K562 (cell line): ENCODE data around the gene NIPBL. TPM values are rescaled to one million over a fixed set of nuclear protein-coding genes. Genes with fewer than 3 reads are reported as not detected.

Experiments used
- ARID2 ChIP-seq: fragments of 450-650 bp; IDR thresholded peaks from 2 replicates; pipeline ENCODE4 v1.6.1; 2017; ENCODE audit warnings: antibody characterized with exemption, mild to moderate bottlenecking
- CC2D1A ChIP-seq: fragments of 450-650 bp; IDR thresholded peaks from 2 replicates; pipeline ENCODE4 v1.6.1; 2017; ENCODE audit warnings: mild to moderate bottlenecking
- CREB1 ChIP-seq, 2 experiments: sonication (generic) in 1 of 2; formaldehyde crosslinking in 1 of 2; IDR thresholded peaks; 2 replicates each; pipeline versions ENCODE4 v1.6.1 to v1.8.0; 2012 to 2022; ENCODE audit warnings: inconsistent platforms in 1 of 2, mild to moderate bottlenecking in 1 of 2, missing genetic modification reagents in 1 of 2, moderate library complexity in 1 of 2
- CSDE1 ChIP-seq, 2 experiments: fragments of 450-650 bp; IDR thresholded peaks; 2 replicates each; pipeline ENCODE4 v1.6.1; 2016; ENCODE audit warnings: mild to moderate bottlenecking in 1 of 2
- E2F3 ChIP-seq: fragments of 250-450 bp; sonication (Bioruptor Pico); IDR thresholded peaks from 2 replicates; pipeline ENCODE4 v1.4.0; 2020; ENCODE audit warnings: mild to moderate bottlenecking
- EGR1 ChIP-seq: fragments of 450-650 bp; conservative IDR thresholded peaks from 2 replicates; pipeline ENCODE4 v1.6.1; 2017; ENCODE audit warnings: mild to moderate bottlenecking
- HDAC8 ChIP-seq: fragments of 450-650 bp; IDR thresholded peaks from 2 replicates; pipeline ENCODE4 v1.6.1; 2016; ENCODE audit warnings: mild to moderate bottlenecking, missing genetic modification characterization, moderate library complexity, missing compliant biosample characterization
- NBN ChIP-seq: fragments of 450-650 bp; IDR thresholded peaks from 2 replicates; pipeline ENCODE4 v1.6.1; 2016; ENCODE audit warnings: low read depth, mild to moderate bottlenecking
- NFIX ChIP-seq: fragments of 250-450 bp; sonication (Bioruptor Pico); IDR thresholded peaks from 2 replicates; pipeline ENCODE4 v1.4.0; 2020; ENCODE audit warnings: low read depth, mild to moderate bottlenecking, moderate library complexity
- RCOR1 ChIP-seq, 2 experiments: IDR thresholded peaks; 2 replicates each; pipeline ENCODE4 v1.6.1; 2012; ENCODE audit warnings: low read depth in 2 of 2, low read length in 2 of 2, borderline replicate concordance in 1 of 2, improper control_type of control experiment in 1 of 2
- SAP30 ChIP-seq: fragments of 200-600 bp; sonication (generic); IDR thresholded peaks from 2 replicates; pipeline ENCODE4 v1.6.1; 2012; ENCODE audit warnings: borderline replicate concordance, low read depth, mild to moderate bottlenecking, moderate library complexity, low read length, control low read depth, inconsistent platforms; ENCODE audit not compliant: insufficient read depth, poor library complexity, severe bottlenecking
- SP2 ChIP-seq: IDR thresholded peaks from 2 replicates; pipeline ENCODE4 v1.6.1; 2011; ENCODE audit warnings: mild to moderate bottlenecking, low read depth, low read length, moderate library complexity; ENCODE audit not compliant: poor library complexity, severe bottlenecking; ENCODE audit errors: extremely low read depth
- YY1 ChIP-seq, 3 experiments: IDR thresholded peaks; 2 replicates each; pipeline ENCODE4 v1.6.1; 2011; ENCODE audit warnings: low read length in 2 of 3, mild to moderate bottlenecking in 2 of 3, moderate library complexity in 2 of 3, borderline replicate concordance in 1 of 3, control low read depth in 1 of 3, low read depth in 1 of 3; ENCODE audit not compliant: insufficient read depth in 3 of 3, insufficient replicate concordance in 2 of 3, control insufficient read depth in 1 of 3, insufficient read length in 1 of 3; ENCODE audit errors: extremely low read depth in 1 of 3
- ZNF217 ChIP-seq: sonication (generic); formaldehyde crosslinking; IDR thresholded peaks from 2 replicates; pipeline ENCODE4 v1.8.0; 2022; ENCODE audit warnings: mild to moderate bottlenecking, missing genetic modification reagents
- polyA plus RNA-seq, 8 experiments: library from polyadenylated mRNA; depleted of rRNA in 4 of 8; stranded (reverse) in 5 of 8; unstranded in 3 of 8; fragments of >200 nt; fragmentation: Nextera tagmentation in 2 of 8; fragmentation: Illumina TruSeq in 1 of 8; extraction: Ambion mirVana in 2 of 8; extraction: Trizol in 1 of 8; gene quantifications; 2 replicates each; pipeline versions ENCODE4 v1.2.1 to v1.2.3, GENCODE V29; 2011 to 2014; ENCODE audit warnings: inconsistent platforms in 1 of 8, missing spikeins in 1 of 8
- total RNA-seq, 7 experiments: library from RNA; depleted of rRNA in 6 of 7; stranded (reverse); fragments of >200 nt in 6 of 7; fragmentation: Illumina TruSeq in 2 of 7; extraction: Trizol in 2 of 7; gene quantifications; 2 replicates each; pipeline versions ENCODE4 v1.2.1 to v1.2.3, GENCODE V29; 2011 to 2021; ENCODE audit warnings: low replicate concordance in 1 of 7
- TF ChIP-seq, protein P1 (sequence below), 2 experiments: fragments of 150-350 bp in 1 of 2; IDR thresholded peaks; 2 replicates each; pipeline ENCODE4 v1.6.1; 2012 to 2016; ENCODE audit warnings: low read depth in 2 of 2, low read length in 2 of 2, mild to moderate bottlenecking in 1 of 2, moderate library complexity in 1 of 2
- TF ChIP-seq, protein P2 (sequence below): fragments of 450-650 bp; IDR thresholded peaks from 2 replicates; pipeline ENCODE4 v1.6.1; 2016
- TF ChIP-seq, protein P3 (sequence below), 2 experiments: fragments of 450-650 bp; conservative IDR thresholded peaks; 2 replicates each; pipeline ENCODE4 v1.6.1; 2017; ENCODE audit warnings: mild to moderate bottlenecking in 2 of 2, moderate library complexity in 2 of 2
- TF ChIP-seq, protein P4 (sequence below): IDR thresholded peaks from 2 replicates; pipeline ENCODE4 v1.6.1; 2016; ENCODE audit warnings: missing genetic modification characterization, missing compliant biosample characterization

Gene NIPBL
- total and polyA plus RNA-seq, 9 of the 15 experiments (the other 6 are each of a cell fraction or from before 2014, with no cell fraction given): 12.9 to 56.7 (median 38.9) TPM

DNA sequence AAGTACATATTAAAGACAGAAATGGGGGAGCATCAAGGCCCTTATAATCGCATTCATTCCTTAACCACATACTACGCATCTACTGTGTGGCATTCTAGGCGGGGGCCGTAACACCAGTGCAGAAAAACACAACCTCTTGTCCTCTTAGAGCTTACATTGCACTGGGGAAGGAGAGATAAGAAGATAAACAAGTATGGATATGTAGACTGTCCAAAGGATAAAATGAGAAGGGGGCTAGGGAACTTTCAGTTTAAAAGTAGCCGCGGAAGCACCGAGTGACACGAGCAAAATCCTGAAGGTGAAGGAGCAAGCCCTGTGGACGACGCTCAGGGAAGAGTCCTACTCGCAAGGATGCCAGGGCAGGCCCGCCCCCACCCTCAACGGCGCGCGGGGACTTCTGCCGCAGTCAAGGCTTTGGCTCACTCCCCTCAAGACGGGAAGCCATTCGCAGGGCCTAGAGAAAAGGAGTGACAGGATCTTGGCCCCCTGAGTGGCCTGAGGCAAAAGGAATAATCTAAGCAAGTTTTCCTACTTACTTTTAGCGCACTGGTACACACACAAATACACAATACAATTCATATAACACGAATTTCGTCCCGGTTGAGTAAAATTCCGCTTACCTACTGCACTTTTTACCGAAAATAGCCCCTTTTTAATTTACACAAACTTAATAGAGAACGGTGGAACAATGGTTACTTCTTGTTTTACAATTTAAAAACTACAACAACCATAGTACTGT, 1.3 kb upstream of the NIPBL start (continued):
- TF ChIP-seq, protein P1, sequence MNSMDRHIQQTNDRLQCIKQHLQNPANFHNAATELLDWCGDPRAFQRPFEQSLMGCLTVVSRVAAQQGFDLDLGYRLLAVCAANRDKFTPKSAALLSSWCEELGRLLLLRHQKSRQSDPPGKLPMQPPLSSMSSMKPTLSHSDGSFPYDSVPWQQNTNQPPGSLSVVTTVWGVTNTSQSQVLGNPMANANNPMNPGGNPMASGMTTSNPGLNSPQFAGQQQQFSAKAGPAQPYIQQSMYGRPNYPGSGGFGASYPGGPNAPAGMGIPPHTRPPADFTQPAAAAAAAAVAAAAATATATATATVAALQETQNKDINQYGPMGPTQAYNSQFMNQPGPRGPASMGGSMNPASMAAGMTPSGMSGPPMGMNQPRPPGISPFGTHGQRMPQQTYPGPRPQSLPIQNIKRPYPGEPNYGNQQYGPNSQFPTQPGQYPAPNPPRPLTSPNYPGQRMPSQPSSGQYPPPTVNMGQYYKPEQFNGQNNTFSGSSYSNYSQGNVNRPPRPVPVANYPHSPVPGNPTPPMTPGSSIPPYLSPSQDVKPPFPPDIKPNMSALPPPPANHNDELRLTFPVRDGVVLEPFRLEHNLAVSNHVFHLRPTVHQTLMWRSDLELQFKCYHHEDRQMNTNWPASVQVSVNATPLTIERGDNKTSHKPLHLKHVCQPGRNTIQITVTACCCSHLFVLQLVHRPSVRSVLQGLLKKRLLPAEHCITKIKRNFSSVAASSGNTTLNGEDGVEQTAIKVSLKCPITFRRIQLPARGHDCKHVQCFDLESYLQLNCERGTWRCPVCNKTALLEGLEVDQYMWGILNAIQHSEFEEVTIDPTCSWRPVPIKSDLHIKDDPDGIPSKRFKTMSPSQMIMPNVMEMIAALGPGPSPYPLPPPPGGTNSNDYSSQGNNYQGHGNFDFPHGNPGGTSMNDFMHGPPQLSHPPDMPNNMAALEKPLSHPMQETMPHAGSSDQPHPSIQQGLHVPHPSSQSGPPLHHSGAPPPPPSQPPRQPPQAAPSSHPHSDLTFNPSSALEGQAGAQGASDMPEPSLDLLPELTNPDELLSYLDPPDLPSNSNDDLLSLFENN (IDR thresholded peaks at IDR 0.05; ENCODE audit: low read depth in 2 of 2, low read length in 2 of 2): no peak
- TF ChIP-seq CREB1 (IDR thresholded peaks at IDR 0.05): no peak
- no peak for TF ChIP-seq CREB1 (CRISPR knock-in tag; IDR thresholded peaks at IDR 0.05)
- TF ChIP-seq CSDE1 (IDR thresholded peaks at IDR 0.05): no peak
- no peak for TF ChIP-seq HDAC8
- TF ChIP-seq CC2D1A: no peak
- TF ChIP-seq SAP30: peak; percentile 62
- no peak; the same call in 1 of the 2 replicates for TF ChIP-seq E2F3 (CRISPR knock-in tag)
- TF ChIP-seq, protein P2, sequence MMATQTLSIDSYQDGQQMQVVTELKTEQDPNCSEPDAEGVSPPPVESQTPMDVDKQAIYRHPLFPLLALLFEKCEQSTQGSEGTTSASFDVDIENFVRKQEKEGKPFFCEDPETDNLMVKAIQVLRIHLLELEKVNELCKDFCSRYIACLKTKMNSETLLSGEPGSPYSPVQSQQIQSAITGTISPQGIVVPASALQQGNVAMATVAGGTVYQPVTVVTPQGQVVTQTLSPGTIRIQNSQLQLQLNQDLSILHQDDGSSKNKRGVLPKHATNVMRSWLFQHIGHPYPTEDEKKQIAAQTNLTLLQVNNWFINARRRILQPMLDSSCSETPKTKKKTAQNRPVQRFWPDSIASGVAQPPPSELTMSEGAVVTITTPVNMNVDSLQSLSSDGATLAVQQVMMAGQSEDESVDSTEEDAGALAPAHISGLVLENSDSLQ: peak; percentile 78
- no peak for TF ChIP-seq SP2
- TF ChIP-seq, protein P3, sequence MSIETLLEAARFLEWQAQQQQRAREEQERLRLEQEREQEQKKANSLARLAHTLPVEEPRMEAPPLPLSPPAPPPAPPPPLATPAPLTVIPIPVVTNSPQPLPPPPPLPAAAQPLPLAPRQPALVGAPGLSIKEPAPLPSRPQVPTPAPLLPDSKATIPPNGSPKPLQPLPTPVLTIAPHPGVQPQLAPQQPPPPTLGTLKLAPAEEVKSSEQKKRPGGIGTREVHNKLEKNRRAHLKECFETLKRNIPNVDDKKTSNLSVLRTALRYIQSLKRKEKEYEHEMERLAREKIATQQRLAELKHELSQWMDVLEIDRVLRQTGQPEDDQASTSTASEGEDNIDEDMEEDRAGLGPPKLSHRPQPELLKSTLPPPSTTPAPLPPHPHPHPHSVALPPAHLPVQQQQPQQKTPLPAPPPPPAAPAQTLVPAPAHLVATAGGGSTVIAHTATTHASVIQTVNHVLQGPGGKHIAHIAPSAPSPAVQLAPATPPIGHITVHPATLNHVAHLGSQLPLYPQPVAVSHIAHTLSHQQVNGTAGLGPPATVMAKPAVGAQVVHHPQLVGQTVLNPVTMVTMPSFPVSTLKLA (conservative IDR thresholded peaks at IDR 0.05): no peak; a peak in 1 of 4 replicates
- peak in 1 of 2 experiments; percentile 50; a peak in 1 of 4 replicates for TF ChIP-seq RCOR1 (IDR thresholded peaks at IDR 0.05; ENCODE audit: borderline replicate concordance in 1 of 2, low read depth in 2 of 2, low read length in 2 of 2)
- TF ChIP-seq YY1 (IDR thresholded peaks at IDR 0.05; ENCODE audit: borderline replicate concordance in 1 of 3, control insufficient read depth in 1 of 3, extremely low read depth in 1 of 3, insufficient read depth in 3 of 3, insufficient read length in 1 of 3, insufficient replicate concordance in 2 of 3, low read depth in 1 of 3, low read length in 2 of 3): peak in 1 of 3 experiments; percentile 61
- peak; percentile 61; the same call in 1 of the 2 replicates for TF ChIP-seq NBN
- no peak for TF ChIP-seq NFIX (CRISPR knock-in tag)
- TF ChIP-seq, protein P4, sequence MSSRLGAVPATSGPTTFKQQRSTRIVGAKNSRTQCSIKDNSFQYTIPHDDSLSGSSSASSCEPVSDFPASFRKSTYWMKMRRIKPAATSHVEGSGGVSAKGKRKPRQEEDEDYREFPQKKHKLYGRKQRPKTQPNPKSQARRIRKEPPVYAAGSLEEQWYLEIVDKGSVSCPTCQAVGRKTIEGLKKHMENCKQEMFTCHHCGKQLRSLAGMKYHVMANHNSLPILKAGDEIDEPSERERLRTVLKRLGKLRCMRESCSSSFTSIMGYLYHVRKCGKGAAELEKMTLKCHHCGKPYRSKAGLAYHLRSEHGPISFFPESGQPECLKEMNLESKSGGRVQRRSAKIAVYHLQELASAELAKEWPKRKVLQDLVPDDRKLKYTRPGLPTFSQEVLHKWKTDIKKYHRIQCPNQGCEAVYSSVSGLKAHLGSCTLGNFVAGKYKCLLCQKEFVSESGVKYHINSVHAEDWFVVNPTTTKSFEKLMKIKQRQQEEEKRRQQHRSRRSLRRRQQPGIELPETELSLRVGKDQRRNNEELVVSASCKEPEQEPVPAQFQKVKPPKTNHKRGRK (tag): no peak
- TF ChIP-seq ZNF217 (CRISPR knock-in tag): no peak
- TF ChIP-seq EGR1: peak; percentile 56
- 0 out of 2 replicates have a peak, but pooled peaks have one; percentile 16 for TF ChIP-seq ARID2
